Glomerular endothelial cell (primary cell): ENCODE results near the gene RGS7BP. TPM values are rescaled to one million over a fixed set of nuclear protein-coding genes. Genes with fewer than 3 reads are reported as not detected.

Experiments used
- DNase-seq: peaks from one replicate; pipeline ENCODE4 v3.0.0-alpha.2; 2011; ENCODE audit warnings: low read depth, low spot score; ENCODE audit errors: extremely low read depth
- total RNA-seq: library from RNA; depleted of rRNA; stranded (reverse); fragments of >200 nt; gene quantifications from 2 replicates; pipeline ENCODE4 v1.2.3, GENCODE V29; 2015

The RGS7BP gene
- total RNA-seq, result 23.9 and 24.1 TPM in 2 replicates

GRCh38 chr5:64505769-64506566, at the start of gene RGS7BP:
RGS7BP (plus strand) TSS chr5:64506015; CDS start chr5:64506625, 610 bp downstream.
- no peak for DNase-seq

- no peak for DNase-seq
Observed at GRCh38 chr5:64457846-64458245, 48.0 kb upstream of the RGS7BP start.

GRCh38 chr5:64458948-64459347, 46.9 kb upstream of the RGS7BP start:
- DNase-seq, result no peak

- no peak for DNase-seq
Observed at GRCh38 chr5:64462391-64462790, 43.4 kb upstream of the RGS7BP start.

GRCh38 chr5:64486163-64486562, 19.7 kb upstream of the RGS7BP start:
- no peak for DNase-seq

GRCh38 chr5:64487283-64487682, 18.5 kb upstream of the RGS7BP start:
- DNase-seq, result no peak

- no peak for DNase-seq
Observed at GRCh38 chr5:64489857-64490256, 16.0 kb upstream of the RGS7BP start.

GRCh38 chr5:64497386-64497785, 8.4 kb upstream of the RGS7BP start:
- no peak for DNase-seq

GRCh38 chr5:64502196-64502595, 3.6 kb upstream of the RGS7BP start:
- no peak for DNase-seq

- no peak for DNase-seq
Observed at GRCh38 chr5:64506567-64507263, 900 bp downstream of the RGS7BP start.

GRCh38 chr5:64507264-64507605, 1.4 kb downstream of the RGS7BP start:
- no peak for DNase-seq

- peak; percentile 88 for DNase-seq
Observed at GRCh38 chr5:64509828-64510227, 4.0 kb downstream of the RGS7BP start.

GRCh38 chr5:64513492-64513891, 7.7 kb downstream of the RGS7BP start:
- no peak for DNase-seq

- DNase-seq, result no peak
Observed at GRCh38 chr5:64514612-64515011, 8.8 kb downstream of the RGS7BP start.

- DNase-seq, result no peak
Observed at GRCh38 chr5:64516216-64516615, 10.4 kb downstream of the RGS7BP start.

- no peak for DNase-seq
Observed at GRCh38 chr5:64518793-64519192, 13.0 kb downstream of the RGS7BP start.

- no peak for DNase-seq
Observed at GRCh38 chr5:64519263-64519662, 13.4 kb downstream of the RGS7BP start.

GRCh38 chr5:64526734-64527439, 21.1 kb downstream of the RGS7BP start:
- DNase-seq, result no peak

- no peak for DNase-seq
Observed at GRCh38 chr5:64530076-64530475, 24.3 kb downstream of the RGS7BP start.

- no peak for DNase-seq
Observed at GRCh38 chr5:64532212-64532611, 26.4 kb downstream of the RGS7BP start.

- DNase-seq, result no peak
Observed at GRCh38 chr5:64532657-64533056, 26.8 kb downstream of the RGS7BP start.

GRCh38 chr5:64534033-64534432, 28.2 kb downstream of the RGS7BP start:
- no peak for DNase-seq
